Liver (tissue), 9 donors: Measurements from ENCODE around the gene HOXC13. TPM values are rescaled to one million over a fixed set of nuclear protein-coding genes. Genes with fewer than 3 reads are reported as not detected.

Source experiments
- DNase-seq: peaks from one replicate; pipeline ENCODE4 v3.0.0-alpha.2; 2017; ENCODE audit warnings: low spot score
- H3K27ac ChIP-seq, 2 donors: one replicate each; pipeline ENCODE4 v1.7.0; 2013; ENCODE audit warnings: inconsistent platforms in 2 of 2, low read length in 2 of 2, control low read depth in 1 of 2, low read depth in 1 of 2, mild to moderate bottlenecking in 1 of 2
- H3K27me3 ChIP-seq, 4 donors: one replicate each; pipeline versions ENCODE4 v1.6.1 to v1.7.0; 2013; ENCODE audit warnings: low read length in 3 of 4, inconsistent platforms in 1 of 4, mild to moderate bottlenecking in 1 of 4, moderate library complexity in 1 of 4; ENCODE audit not compliant: control insufficient read depth in 4 of 4, insufficient read depth in 4 of 4
- H3K36me3 ChIP-seq, 4 donors: one replicate each; pipeline versions ENCODE4 v1.6.1 to v1.7.0; 2013; ENCODE audit warnings: low read length in 3 of 4, mild to moderate bottlenecking in 3 of 4, low read depth in 1 of 4, moderate library complexity in 1 of 4; ENCODE audit not compliant: control insufficient read depth in 4 of 4, insufficient read depth in 3 of 4
- H3K4me1 ChIP-seq, 4 donors: one replicate each; pipeline versions ENCODE4 v1.6.1 to v1.7.0; 2013; ENCODE audit warnings: low read length in 3 of 4, mild to moderate bottlenecking in 3 of 4, moderate library complexity in 1 of 4; ENCODE audit not compliant: control insufficient read depth in 4 of 4, insufficient read depth in 4 of 4
- H3K4me3 ChIP-seq, 3 donors: one replicate each; pipeline versions ENCODE4 v1.6.1 to v1.7.0; 2013; ENCODE audit warnings: low read length in 3 of 3, control low read depth in 1 of 3, low read depth in 1 of 3, mild to moderate bottlenecking in 1 of 3
- H3K9ac ChIP-seq, 2 donors: one replicate each; pipeline ENCODE4 v1.7.0; 2013; ENCODE audit warnings: low read length in 2 of 2, mild to moderate bottlenecking in 2 of 2, moderate library complexity in 2 of 2, control low read depth in 1 of 2, low read depth in 1 of 2
- H3K9me3 ChIP-seq, 4 donors: one replicate each; pipeline versions ENCODE4 v1.6.1 to v1.7.0; 2013; ENCODE audit warnings: low read length in 3 of 4; ENCODE audit not compliant: control insufficient read depth in 4 of 4
- EGR1 ChIP-seq, 2 donors: IDR thresholded peaks; 2 replicates each; pipeline ENCODE4 v1.6.1; 2016 to 2018; ENCODE audit warnings: antibody characterized with exemption in 2 of 2, low read depth in 2 of 2
- FOXA1 ChIP-seq: IDR thresholded peaks from 2 replicates; pipeline ENCODE4 v1.6.1; 2016; ENCODE audit warnings: antibody characterized with exemption
- FOXA2 ChIP-seq: IDR thresholded peaks from 2 replicates; pipeline ENCODE4 v1.6.1; 2016; ENCODE audit warnings: antibody characterized with exemption
- GABPA ChIP-seq, 2 donors: IDR thresholded peaks in 1 of 2; conservative IDR thresholded peaks in 1 of 2; 2 replicates each; pipeline ENCODE4 v1.6.1; 2016; ENCODE audit warnings: antibody characterized with exemption in 2 of 2, mild to moderate bottlenecking in 1 of 2, moderate library complexity in 1 of 2
- HNF4A ChIP-seq, 2 donors: conservative IDR thresholded peaks; 2 replicates each; pipeline ENCODE4 v1.6.1; 2016; ENCODE audit warnings: antibody characterized with exemption in 2 of 2, mild to moderate bottlenecking in 2 of 2
- RAD21 ChIP-seq, 2 donors: IDR thresholded peaks; 2 replicates each; pipeline ENCODE4 v1.6.1; 2016; ENCODE audit warnings: antibody characterized with exemption in 2 of 2, mild to moderate bottlenecking in 2 of 2
- SP1 ChIP-seq: IDR thresholded peaks from 2 replicates; pipeline ENCODE4 v1.6.1; 2018; ENCODE audit warnings: antibody characterized with exemption, mild to moderate bottlenecking
- TAF1 ChIP-seq: conservative IDR thresholded peaks from 2 replicates; pipeline ENCODE4 v1.6.1; 2016; ENCODE audit warnings: antibody characterized with exemption, mild to moderate bottlenecking
- YY1 ChIP-seq: IDR thresholded peaks from 2 replicates; pipeline ENCODE4 v1.6.1; 2016; ENCODE audit warnings: antibody characterized with exemption, mild to moderate bottlenecking
- WGBS: extraction: QIAGEN DNeasy Blood & Tissue Kit; methylation state at CpG from one replicate; pipeline ENCODE4 v1.1.7; 2013; 5-methylcytosine and 5-hydroxymethylcytosine counted together
- polyA plus RNA-seq, 2 donors: library from polyadenylated mRNA; stranded (reverse) in 1 of 2; unstranded in 1 of 2; fragments of 200-250 nt in 1 of 2; fragments of >200 nt in 1 of 2; fragmentation: Nextera tagmentation in 1 of 2; extraction: Ambion mirVana in 1 of 2; gene quantifications; one replicate each; pipeline versions ENCODE4 v1.2.1 to v1.2.3, GENCODE V29; 2013 to 2015
- total RNA-seq, 2 donors: library from RNA; depleted of rRNA; stranded (reverse); fragments of >200 nt; gene quantifications; one replicate each; pipeline ENCODE4 v1.2.3, GENCODE V29; 2014
- TF ChIP-seq, protein P1 (sequence below): IDR thresholded peaks from 2 replicates; pipeline ENCODE4 v1.6.1; 2016; ENCODE audit warnings: antibody characterized with exemption
- TF ChIP-seq, protein P2 (sequence below): fragments of 150-350 bp; IDR thresholded peaks from 2 replicates; pipeline ENCODE4 v1.5.1; 2017; ENCODE audit warnings: improper control_type of control experiment, low read depth, low read length; ENCODE audit not compliant: missing input control
- TF ChIP-seq, protein P3 (sequence below): IDR thresholded peaks from 2 replicates; pipeline ENCODE4 v1.6.1; 2016; ENCODE audit warnings: antibody characterized with exemption, mild to moderate bottlenecking
- donor health status: healthy.
- donor health status: healthy.
- donor health status: healthy.
- donor health status: healthy.
- donor health status: healthy.

The HOXC13 gene
- total and polyA plus RNA-seq, 4 donors = not detected

DNA sequence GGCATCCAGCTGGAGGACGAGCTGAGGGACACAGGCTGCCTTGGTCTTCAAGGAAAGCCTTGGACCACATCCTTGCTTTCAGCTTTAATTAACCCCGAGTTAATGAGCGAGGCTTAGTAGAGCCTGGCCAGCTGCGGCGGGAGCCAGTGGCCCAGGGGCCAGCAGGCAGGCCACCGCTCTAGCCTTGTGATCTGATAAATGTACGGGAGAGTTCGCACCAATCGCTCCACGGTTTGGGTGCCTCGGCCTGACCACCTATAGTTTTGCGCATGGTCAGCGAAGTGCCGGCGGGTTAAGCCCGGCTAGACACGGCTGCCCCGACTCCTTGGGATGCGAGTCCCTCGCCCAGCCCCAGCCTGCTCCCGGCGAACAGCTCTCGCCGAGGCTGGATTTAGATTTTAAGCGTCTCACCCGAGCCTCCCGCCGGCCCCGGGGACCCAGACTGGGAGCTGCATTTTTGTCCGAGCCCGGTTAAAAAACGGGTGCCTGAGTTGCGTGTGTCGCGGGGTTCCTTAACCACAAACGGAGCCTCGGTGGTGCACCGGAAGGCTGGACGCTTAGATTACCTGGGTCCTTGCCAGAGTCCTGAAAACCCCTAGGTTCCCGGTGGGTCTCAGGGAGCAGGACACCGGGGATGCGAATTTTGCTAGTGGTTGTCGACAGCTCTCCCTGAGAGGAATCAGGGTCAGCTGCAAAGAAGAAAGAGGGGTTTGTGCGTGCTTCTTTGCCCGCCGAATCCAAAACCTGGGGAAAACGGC lies 13.1 kb downstream of the HOXC13 start:
- Histone ChIP-seq H3K36me3 (no peaks in the 10 kb centered on the region), H3K4me3 (no peak overlapping the region), H3K9ac (no peak overlapping the region), H3K27me3 (peaks cover 9 to 38% (median 25%) of the 10 kb centered on the region in 4 donors), H3K9me3 (peaks cover 0 to 4% (median 0%) of the 10 kb centered on the region in 4 donors), H3K27ac (no peak overlapping the region), H3K4me1 (peaks cover 0 to 2% (median 0%) of the 10 kb centered on the region in 4 donors)
- TF ChIP-seq, protein P1, sequence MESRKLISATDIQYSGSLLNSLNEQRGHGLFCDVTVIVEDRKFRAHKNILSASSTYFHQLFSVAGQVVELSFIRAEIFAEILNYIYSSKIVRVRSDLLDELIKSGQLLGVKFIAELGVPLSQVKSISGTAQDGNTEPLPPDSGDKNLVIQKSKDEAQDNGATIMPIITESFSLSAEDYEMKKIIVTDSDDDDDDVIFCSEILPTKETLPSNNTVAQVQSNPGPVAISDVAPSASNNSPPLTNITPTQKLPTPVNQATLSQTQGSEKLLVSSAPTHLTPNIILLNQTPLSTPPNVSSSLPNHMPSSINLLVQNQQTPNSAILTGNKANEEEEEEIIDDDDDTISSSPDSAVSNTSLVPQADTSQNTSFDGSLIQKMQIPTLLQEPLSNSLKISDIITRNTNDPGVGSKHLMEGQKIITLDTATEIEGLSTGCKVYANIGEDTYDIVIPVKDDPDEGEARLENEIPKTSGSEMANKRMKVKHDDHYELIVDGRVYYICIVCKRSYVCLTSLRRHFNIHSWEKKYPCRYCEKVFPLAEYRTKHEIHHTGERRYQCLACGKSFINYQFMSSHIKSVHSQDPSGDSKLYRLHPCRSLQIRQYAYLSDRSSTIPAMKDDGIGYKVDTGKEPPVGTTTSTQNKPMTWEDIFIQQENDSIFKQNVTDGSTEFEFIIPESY = no peak
- TF ChIP-seq, protein P2, sequence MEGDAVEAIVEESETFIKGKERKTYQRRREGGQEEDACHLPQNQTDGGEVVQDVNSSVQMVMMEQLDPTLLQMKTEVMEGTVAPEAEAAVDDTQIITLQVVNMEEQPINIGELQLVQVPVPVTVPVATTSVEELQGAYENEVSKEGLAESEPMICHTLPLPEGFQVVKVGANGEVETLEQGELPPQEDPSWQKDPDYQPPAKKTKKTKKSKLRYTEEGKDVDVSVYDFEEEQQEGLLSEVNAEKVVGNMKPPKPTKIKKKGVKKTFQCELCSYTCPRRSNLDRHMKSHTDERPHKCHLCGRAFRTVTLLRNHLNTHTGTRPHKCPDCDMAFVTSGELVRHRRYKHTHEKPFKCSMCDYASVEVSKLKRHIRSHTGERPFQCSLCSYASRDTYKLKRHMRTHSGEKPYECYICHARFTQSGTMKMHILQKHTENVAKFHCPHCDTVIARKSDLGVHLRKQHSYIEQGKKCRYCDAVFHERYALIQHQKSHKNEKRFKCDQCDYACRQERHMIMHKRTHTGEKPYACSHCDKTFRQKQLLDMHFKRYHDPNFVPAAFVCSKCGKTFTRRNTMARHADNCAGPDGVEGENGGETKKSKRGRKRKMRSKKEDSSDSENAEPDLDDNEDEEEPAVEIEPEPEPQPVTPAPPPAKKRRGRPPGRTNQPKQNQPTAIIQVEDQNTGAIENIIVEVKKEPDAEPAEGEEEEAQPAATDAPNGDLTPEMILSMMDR = no peak
- TF ChIP-seq FOXA1 (no peak), TAF1 (no peak), HNF4A (conservative IDR thresholded peaks at IDR 0.05) (no peak), GABPA (IDR thresholded peaks at IDR 0.05 in 1 of 2, conservative IDR thresholded peaks at IDR 0.05 in 1 of 2) (no peak), SP1 (no peak), YY1 (no peak), RAD21 (IDR thresholded peaks at IDR 0.05) (no peak)
- TF ChIP-seq, protein P3, sequence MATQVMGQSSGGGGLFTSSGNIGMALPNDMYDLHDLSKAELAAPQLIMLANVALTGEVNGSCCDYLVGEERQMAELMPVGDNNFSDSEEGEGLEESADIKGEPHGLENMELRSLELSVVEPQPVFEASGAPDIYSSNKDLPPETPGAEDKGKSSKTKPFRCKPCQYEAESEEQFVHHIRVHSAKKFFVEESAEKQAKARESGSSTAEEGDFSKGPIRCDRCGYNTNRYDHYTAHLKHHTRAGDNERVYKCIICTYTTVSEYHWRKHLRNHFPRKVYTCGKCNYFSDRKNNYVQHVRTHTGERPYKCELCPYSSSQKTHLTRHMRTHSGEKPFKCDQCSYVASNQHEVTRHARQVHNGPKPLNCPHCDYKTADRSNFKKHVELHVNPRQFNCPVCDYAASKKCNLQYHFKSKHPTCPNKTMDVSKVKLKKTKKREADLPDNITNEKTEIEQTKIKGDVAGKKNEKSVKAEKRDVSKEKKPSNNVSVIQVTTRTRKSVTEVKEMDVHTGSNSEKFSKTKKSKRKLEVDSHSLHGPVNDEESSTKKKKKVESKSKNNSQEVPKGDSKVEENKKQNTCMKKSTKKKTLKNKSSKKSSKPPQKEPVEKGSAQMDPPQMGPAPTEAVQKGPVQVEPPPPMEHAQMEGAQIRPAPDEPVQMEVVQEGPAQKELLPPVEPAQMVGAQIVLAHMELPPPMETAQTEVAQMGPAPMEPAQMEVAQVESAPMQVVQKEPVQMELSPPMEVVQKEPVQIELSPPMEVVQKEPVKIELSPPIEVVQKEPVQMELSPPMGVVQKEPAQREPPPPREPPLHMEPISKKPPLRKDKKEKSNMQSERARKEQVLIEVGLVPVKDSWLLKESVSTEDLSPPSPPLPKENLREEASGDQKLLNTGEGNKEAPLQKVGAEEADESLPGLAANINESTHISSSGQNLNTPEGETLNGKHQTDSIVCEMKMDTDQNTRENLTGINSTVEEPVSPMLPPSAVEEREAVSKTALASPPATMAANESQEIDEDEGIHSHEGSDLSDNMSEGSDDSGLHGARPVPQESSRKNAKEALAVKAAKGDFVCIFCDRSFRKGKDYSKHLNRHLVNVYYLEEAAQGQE = no peak
- WGBS = 6% methylated on average over 47 of the region's 47 CpGs
- no peak for DNase-seq

DNA sequence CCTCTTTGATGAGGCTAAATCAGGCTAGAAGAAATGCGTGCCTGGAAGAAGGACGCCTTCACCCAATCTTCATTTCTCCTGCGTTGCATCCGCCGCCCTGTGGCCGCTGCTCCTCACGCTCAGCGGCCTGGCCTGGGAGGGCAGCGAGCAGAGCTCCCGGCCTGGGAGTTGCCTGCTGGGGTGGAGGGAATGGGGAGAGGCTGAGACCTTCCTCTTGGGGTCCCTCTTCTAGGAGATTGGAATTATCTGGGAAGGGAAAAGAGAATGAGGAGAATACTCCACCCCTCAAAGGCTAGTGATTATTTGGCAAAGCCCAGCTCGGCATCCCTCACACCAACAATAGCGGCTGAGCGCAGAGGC lies 13.7 kb downstream of the HOXC13 start:
- TF ChIP-seq FOXA2 = no peak
- TF ChIP-seq, protein P2 = no peak
- TF ChIP-seq EGR1 (IDR thresholded peaks at IDR 0.05; ENCODE audit: low read depth in 2 of 2) = no peak
- WGBS = 8% methylated on average over 13 of the region's 13 CpGs
- Histone ChIP-seq H3K9ac (no peak overlapping the region), H3K27ac (no peak overlapping the region), H3K27me3 (peaks cover 9 to 40% (median 25%) of the 10 kb centered on the region in 4 donors), H3K36me3 (no peaks in the 10 kb centered on the region), H3K4me1 (peaks cover 0 to 2% (median 0%) of the 10 kb centered on the region in 4 donors), H3K9me3 (peaks cover 0 to 4% (median 0%) of the 10 kb centered on the region in 4 donors), H3K4me3 (no peak overlapping the region)
- no peak for DNase-seq
